GM21515 (cell line): ENCODE results near the gene NUDC.
"Not testable (repeated sequence)": the region's sequence is repeated elsewhere in the genome, so short reads cannot be mapped to it uniquely, and the experiment has no call there.

ENCODE experiments used
- ATAC-seq: cut with Tn5 transposase; IDR thresholded peaks from one replicate; pipeline ENCODE4 v1.9.1; 2021; ENCODE audit not compliant: unreplicated experiment

The NUDC gene

DNA sequence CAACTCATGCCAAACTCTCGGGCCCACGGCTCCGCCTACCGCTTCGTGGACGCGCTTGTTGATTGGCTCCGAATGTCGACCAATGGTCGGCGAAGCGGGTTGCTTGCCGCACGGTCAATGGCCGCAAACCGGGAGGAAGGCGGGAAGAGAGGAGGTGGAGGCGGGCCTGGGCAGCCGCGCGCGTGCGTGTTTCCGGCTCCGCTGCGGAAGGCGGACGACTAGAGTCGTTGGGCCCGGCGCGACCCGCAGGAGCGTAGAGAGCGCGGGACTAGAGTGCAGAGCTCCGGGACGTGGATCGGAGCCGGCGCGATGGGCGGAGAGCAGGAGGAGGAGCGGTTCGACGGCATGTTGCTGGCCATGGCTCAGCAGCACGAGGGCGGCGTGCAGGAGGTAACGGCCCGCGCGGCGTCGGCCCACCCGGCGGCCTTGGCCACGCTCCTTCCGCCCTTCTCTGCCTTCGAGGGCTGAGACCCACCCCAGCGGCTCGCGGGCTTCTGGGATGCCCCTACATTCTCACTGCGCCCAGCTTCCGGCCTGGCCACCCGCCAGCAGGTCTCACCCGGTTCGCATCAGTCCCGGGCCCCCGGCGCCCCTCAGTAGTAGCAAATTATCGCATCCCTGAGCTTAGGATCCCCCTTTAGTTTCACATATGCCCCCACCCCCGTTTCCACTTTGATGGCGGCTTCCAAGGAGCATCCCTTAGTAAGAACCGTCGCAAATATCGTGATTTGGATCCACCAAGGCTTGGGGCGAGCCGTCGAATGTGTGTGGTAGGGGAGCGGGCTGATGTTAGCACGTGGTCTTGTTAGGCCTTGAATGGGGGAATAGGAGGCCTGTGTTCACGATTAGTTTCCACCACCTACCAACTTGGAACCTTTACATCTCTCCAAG, at the start of gene NUDC:
TSS of gene NUDC (plus strand) at position 204 of the 891 bp plus-strand sequence. CDS start at position 310, 106 bp downstream.
- ATAC-seq = peak; percentile 95

DNA sequence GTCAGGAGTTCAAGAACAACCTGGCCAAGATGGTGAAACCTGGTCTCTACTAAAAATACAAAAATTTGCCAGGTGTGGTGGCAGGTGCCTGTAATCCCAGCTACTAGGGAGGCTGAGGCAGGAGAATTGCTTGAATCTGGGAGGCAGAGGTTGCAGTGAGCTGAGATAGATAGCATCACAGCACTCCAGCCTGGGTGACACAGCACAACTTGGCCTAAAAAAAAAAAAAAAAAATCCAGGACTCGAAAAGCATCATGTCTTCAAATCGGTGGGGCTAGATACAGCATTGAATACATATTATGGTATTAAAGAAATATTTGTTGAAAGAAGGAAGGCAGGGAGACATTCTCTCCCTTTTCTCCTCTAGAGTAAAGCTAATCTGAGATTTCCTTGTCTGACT, 48.4 kb upstream of the NUDC start:
- not testable (repeated sequence) for ATAC-seq

DNA sequence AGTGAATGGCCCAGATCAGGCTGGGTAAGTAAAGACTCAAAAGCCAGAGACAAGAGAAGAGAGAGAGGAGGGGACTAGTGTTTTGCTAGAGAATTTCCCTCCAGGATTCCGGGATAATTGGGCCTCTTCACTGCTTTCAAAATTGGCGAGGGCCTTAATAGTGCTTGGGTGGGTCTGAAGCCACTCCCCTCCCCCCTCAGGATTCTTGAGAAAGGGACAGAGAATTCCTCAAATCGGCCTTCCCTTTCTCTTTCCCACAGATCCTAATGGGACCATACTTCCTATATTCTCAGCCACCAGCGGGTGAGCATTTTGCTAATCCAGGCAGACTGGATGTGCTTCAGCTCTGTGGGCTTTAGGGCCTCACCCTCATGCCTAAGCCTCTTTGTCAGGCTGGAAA, 46.6 kb upstream of the NUDC start:
- no peak for ATAC-seq

DNA sequence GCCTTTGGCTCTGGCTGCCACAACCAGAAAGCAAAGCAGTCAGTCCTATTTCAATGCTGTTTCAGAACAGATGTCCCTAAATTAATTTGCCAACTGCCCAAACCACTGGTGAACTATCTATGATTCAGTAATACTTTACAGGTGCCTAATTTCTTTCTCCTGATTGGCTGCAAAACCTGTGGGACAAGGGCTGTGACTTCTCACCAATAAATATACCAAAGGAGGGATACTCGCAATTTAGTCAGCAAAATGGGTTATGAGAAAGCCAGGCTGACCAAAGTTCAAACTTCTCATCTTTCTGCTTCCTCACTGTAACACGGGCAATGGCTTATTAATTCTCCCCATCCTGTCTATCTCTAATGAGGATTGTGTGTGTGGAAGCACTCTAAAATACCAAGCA, 44.2 kb upstream of the NUDC start:
- no peak for ATAC-seq

DNA sequence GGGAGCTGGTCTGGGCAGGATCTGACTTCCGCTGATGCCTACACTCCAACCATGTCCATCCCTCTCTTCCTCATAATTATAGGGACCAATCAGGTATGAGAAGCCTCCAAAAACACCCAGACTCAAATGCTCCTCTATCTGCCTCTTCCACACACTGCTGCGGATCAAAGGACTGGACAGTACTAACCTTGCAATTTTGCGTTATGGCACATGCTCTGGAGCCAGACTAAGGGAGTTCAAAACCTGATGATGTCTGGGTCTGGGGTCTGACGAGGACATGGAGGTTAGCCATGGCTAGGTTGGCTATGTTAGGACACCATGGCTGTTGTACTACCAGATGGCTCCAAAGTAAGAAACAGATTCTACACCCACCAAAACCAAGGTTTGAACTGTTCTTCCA, 41.8 kb upstream of the NUDC start:
- no peak for ATAC-seq

DNA sequence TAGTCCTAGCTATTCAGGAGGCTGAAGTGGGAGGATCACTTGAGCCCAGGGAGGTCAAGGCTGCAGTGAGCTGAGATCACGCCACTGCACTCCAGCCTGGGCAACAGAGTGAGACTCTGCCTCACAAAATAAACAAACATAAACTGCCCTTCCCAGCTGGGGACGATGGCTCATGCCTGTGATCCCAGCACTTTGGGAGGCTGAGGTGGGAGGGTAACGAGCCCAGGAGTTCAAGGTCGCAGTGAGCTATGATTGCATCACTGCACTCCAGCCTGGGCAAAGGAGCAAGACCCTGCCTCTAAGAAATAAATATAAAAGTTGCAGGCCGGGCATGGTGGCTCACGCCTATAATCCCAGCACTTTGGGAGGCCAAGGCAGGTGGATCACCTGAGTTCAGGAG, 39.9 kb upstream of the NUDC start:
- ATAC-seq = not testable (repeated sequence)

DNA sequence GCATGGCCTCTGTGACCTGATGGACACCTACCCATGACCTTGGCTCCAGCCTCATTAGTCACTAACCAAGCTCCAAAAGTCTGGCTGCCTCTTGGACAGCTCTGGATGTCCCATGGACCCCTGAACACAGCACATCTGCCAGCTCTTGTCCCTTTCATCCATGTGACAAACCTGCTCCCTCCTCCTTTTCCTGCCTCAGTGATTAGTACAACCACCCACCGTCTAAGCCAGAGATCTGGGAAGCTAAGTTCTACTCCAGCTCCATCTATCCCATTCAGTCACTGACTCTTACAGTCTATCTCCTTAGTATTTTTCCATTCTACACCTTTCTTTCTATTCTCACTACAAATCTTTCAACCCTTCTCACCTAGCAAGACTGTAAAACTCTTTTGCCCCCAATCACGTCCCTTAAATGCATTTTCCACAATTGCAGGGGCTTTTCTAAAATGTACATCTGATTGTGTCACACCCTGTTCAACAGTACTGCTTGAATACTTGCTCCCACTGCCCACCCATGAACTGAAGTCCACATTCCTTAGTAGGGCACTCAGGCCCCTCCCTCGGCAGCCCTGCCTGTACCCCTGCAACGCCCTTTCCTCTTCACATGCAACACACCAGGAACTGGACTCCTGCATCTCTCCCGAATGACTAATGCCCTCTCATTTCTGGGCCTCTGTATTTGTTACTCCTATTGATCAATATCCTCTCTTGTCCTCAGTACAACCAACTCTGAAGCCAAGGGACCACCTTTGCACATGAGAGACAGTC, 38.7 kb upstream of the NUDC start:
- no peak for ATAC-seq

DNA sequence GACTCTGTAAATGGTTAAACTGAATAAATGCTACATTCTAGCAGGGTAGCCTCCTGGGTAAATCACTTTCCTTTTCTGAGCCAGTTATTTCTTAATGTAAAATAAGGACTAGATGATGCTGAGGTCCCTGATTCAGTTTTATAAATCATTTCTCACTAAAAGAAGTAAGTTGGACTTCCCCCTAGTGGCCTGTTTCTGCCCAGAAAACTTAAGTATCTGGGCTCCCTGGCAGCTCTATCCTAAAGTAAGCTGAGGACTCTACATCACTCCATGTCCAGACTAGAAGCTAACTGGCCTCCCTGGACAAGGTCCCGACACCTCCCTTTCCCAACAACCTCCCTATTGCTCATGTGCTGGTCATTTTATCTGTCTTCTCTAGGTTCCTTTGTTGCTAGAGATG, 34.4 kb upstream of the NUDC start:
- ATAC-seq = no peak

DNA sequence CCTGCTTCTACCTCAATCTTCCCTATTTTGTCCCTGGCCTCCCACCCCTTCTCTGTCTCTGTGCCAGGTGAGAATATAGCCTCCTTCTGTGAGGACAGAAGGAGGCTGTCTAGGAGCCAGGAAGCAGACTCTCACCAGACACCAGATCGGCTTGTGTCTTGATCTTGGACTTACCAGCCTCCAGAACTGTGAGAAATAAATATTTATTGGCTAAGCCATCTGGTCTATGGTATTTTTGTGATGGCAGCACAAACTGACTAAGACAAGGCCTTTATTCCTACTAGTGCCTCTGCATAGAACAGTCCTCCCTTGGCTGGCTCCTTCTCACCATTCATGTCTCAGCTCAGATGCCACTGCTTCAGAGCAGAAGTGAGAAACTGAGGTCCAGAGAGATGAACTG, 33.3 kb upstream of the NUDC start:
- no peak for ATAC-seq

DNA sequence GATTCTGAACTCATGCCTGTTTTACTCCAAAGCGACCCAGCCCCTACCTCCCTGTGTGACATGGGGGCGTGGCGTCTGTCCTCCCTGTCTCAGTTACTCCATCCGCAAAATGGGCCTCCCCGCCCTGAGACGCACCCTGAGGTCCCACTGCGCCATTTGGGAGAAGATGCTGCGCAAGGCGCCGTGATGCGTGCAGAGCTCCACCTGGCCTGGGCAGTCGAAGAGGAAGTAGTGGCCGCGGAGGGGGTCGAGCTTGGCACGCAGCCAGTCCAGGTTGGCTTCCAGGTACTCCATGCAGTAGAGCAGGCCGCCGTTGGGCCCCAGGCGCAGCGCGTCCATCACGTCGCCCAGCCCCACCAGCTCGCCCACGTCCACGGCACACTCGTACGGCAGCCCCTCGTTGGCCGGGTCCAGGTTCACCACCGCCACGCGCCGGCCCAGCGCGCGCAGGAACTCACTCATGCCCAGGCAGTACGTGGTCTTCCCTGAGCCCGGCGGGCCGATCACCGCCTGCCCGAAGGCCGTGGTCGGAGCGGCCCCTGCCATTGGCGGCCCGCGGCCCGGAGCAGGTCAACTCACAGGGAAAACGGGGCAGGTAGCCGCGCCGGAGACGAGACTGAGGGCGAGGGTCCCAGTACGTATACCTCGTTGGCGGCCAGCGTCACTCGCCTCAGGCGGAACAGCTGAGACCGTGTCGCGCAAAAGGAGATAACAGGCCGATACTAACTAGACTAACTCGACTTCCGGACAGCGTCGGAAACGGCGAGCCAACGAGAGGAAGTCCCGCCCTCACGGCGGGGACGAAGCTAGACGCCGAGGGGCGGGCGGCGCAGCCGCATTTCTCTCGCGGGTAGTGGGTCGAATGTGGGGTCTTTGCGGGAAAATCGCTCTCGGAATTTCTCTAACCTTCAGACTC, 31.7 kb upstream of the NUDC start, which contains the start of gene GPN2:
TSS of gene GPN2 (minus strand) at position 733 of the 916 bp plus-strand sequence. CDS start at position 546, 187 bp downstream.
- ATAC-seq = peak; percentile 89

DNA sequence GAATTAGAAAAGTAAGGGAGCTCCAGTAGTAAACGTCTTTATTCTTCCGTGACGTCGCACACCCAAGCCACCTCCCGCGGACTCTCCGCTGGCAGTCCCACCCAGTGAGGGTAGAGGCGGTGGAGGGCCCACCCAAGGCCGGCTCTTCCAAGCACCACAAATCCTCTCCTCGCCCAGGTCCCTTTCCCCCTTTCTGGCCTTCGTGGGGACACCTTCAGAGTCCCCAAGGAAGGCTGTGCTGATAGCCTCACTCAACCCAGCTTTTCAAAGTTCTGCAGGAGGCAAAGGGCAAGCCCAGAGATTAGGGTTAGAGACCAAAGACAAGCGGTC, 31.1 kb upstream of the NUDC start:
- ATAC-seq = no peak

DNA sequence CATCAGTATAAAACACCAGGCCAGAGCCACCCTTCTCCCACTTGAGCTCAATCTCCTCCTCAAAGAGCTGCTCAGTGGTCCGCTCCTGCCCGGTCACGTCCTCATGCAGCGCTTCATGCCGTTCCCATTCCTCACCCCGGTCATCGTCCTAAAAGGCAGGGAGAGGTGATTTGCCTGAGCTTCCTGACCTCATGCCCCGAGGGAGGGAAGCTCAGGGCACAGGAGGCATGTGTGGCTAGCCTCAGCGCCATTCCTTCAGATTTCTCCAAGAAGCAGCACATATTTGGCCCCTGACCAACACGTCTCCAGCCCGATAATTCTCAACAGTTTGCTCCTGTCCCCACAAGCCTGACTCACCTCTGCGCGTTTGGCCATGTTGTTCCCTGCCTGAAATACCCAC, 27.3 kb upstream of the NUDC start:
- ATAC-seq = no peak

DNA sequence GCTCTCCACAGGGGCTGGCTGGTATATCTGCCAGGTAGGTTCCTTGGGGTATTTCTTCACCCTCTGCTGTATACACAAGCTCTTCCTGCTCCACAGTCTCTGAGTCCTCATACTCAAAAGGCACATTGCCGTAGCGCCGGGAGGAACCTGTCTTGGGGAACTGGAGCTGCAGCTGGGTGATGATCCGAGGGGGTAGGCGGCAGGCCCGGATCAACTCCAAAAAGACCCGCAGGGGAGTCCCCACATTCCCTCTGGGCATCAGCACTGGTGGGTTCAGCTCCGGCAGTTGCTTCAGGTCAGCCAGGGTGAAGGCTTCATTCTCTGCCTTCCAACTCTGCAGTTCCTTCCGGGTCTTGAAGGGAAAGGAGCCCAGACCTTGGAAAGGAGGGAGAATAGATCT, 24.2 kb upstream of the NUDC start:
- ATAC-seq = no peak

DNA sequence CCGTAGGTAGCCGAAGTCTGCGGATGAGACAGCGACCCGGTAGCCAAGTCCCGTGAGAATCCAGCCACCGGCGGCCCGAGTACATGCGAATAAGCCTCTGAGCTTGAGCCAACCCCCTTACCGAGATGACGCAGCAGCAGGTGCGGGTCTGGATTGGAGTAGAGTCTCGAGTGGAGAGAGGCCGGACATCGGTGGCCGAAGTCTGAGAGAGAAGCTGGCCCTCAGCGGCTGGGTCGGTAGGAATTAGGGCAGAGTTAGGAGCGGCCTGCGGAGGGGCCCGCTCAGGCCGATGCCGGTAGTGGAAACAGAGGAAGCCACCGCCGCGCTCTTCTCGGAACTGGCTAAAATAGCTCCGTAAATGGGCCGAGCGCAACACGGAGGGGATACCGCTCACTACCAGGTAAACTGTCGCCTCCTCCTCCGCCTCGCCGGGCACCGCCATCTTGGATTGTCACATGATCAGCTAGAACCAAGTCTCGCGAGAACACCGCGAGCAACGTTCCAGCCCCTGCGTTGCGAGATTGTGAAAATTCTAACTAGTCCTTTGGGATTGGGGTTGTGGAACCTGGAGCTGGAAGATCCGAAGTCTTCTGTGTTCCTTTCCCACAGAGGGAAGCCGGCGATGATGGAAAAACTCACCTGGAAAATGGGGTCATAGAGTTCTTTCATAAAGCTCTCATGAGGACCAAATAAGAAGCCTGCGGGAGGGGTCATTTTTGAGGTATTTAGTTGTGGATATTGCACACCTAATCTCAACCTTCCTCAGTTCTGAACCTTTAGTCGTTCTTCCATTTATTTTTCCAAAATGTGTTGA, 21.3 kb upstream of the NUDC start, which contains the start of gene GPATCH3:
TSS of gene GPATCH3 (minus strand) at position 467 of the 814 bp plus-strand sequence. CDS start at position 442, 25 bp downstream.
- peak; percentile 85 for ATAC-seq

DNA sequence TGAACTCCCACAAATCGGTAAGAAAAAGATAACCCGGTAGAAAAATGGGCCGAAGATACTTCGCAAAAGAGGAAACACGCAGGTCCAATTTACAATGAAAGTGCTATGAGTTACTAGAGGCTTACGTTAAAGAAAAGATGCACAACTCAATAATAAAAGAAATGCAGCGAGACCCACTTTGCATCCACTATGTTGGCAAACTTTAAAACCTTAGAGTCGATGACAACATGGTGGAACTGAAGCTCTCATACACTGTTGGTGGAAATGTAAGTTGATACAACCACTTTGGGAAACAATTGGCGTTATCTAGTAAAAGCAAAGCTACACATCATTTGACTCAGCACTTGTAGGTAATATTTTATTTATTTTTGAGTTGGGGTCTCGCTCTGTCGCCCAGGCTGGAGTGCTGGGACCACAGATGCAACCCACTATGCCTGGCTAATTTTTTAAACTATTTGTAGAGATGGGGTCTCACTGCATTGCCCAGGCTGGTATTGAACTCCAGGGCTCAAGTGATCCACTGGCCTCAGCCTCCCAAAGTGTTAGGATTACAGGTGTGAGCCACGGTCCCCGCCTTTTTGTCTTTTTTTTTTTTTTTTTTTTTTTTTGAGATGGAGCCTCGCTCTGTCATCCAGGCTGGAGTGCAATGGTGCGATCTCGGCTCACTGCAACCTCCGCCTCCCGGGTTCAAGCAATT, 20.6 kb upstream of the NUDC start:
- ATAC-seq = no peak

DNA sequence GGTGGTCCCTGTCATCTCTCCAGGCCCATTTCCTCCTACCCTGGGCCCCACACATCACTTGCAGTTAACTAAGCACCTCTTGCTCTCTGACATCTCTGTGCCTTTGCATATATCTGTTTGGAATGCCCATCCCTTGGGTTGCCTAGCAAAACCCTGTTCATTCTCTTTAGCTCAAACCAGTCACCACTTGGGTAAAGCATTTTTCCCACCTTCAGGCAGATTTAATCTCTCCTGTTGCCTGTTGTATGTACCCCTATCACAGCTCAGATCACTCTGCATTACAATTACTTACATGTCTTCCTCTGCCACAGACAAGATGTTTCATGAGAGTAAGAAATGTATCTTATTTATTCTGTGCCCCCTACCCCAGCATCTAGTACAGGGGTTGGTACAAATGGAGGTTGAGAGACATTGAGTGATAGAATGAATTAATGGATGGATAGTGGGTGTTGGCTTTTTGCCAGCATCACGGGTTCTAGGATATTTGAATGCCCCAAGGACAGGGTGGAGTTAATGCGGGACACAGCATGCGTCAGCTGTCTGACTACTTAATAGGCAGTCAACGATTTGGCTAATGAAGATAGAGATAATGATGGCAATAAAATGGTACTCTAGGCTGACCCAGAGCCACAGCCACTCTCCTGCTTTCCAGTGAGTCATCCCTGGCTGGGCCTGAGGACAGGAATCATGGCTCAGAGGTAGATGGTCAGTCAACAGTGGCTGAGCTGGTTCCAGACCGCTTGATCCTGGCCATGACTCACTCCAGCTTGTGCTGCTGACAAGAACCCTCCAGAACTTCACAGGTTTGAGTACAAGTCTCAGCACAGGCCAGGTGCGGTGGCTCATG, 14.2 kb upstream of the NUDC start:
- no peak for ATAC-seq

DNA sequence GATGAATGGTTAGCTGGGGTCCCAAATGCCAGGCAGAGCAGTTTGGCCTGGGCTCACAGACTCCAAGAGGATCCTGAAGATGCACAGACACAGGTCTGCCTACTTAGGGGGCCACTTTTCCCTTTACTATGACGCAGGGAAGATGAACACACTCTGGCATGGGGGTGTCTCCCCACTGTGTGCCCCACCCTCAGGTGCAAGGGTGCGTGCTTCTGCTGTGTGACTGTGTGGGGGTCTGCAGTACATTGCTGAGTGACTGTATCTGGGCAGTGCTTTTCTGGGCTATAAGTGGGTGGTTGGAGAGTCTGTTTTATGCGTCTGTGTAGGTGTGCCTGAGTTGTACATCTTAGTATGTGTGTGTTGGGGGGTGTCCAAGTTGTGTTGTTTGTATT, 11.6 kb upstream of the NUDC start:
- ATAC-seq = no peak

DNA sequence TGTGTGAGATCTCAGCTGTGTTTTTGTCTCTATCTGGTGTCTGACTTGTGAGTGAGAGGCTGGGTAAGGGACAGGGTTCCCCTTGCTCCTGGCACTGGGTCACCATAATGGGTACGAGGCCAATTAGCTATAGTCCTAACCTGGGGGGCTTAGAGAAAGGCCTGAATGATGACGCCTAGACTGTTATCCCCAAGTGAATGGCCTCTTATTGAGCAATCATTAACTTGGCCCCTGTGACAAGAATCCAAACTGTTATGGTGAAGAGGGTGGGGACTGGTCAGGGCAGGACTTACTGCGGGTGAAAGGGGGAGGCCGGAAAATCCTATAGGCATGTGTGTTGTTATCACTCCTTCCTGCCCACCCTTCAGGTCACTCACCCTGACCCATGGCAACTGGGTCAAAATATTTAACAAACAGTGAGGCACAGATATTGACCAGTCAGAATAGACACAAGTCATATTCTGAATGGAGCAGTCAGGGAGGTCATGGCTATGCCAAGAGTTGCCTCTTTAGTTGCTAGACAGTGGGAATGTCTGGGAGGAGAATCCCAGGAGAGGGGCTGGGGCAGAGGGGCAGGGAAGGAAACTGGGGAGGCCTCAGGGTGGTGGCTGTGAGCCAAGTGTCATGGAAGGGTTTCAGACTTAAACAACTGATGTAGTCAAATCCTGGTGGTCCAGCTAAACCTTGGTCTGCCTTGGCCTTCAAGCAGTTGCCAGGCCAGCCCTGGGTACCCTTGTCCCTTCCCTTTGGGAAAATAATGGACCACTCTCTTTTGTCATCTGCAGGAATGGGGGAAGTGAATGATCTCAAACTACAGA, 11.0 kb upstream of the NUDC start:
- ATAC-seq = no peak
